Measurements from ENCODE around the gene ATXN2L. TPM values are rescaled to one million over a fixed set of nuclear protein-coding genes. Genes with fewer than 3 reads are reported as not detected.

The ATXN2L gene
- total and polyA plus RNA-seq, 2 of the 13 experiments (the other 11 are each of a cell fraction or from before 2014, with no cell fraction given): 40.8 to 55.1 TPM

DNA sequence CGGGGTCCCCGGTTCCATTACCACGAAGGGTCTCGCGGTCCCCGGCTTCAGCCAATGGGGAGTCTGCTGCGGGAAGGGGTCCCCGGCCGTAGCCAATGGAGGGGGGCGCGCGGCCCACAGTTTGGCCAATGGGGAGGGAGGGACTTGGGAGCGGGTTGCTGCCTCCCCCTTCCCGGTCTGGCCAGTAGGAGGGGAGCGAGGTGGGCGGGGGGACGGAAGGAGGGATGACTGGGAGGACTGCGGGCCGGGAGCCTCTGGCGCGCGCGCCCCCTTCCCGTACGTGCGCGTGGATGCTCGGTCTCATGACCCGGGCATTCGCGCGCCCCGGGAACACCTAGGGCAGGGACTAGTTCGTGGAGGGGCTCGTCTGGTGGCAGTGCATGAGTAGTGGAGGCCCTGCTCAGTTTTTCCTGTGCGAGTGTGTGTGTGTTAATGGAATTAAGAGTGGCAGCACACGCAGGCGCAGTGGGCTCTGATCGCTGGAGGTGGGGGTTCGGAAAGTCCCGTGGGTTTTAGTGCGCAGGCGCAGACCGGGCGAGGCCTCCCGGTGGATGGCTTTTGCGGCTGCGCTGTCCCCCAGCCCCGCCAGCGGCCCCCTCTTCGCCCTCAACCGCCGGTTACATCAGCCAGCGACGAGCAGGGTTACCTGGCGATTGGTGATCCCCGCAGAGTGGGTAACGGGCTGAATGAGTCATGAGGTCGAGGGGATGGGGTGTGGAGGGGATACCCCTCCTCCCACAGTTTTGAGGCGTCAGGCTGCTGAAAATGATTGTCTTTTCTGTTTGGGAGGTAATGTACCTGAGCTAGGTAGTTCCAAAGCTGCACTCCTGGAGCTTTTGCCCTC lies 1.3 kb downstream of the ATXN2L start (continued):
- TF ChIP-seq NFE2L1 (CRISPR knock-in tag; IDR thresholded peaks at IDR 0.05; ENCODE audit: borderline replicate concordance) (no peak), ZNF34 (CRISPR knock-in tag; IDR thresholded peaks at IDR 0.05; ENCODE audit: borderline replicate concordance) (no peak; the same call in 1 of the 2 replicates), ZNF569 (CRISPR knock-in tag; IDR thresholded peaks at IDR 0.05; ENCODE audit: borderline replicate concordance) (no peak), ZNF333 (CRISPR knock-in tag; IDR thresholded peaks at IDR 0.05; ENCODE audit: borderline replicate concordance) (no peak), FOXA3 (CRISPR knock-in tag; IDR thresholded peaks at IDR 0.05) (peak; percentile 58), SPEN (CRISPR knock-in tag; IDR thresholded peaks at IDR 0.05; ENCODE audit: low read depth) (no peak; the same call in 1 of the 2 replicates), ZNF530 (CRISPR knock-in tag; IDR thresholded peaks at IDR 0.05; ENCODE audit: low read depth) (no peak), MZF1 (CRISPR knock-in tag; IDR thresholded peaks at IDR 0.05; ENCODE audit: borderline replicate concordance) (no peak), NFYC (CRISPR knock-in tag; IDR thresholded peaks at IDR 0.05) (peak; percentile 93), ZFP37 (CRISPR knock-in tag; IDR thresholded peaks at IDR 0.05; ENCODE audit: borderline replicate concordance) (no peak), CBX1 (IDR thresholded peaks at IDR 0.05; ENCODE audit: low read depth) (peak; percentile 31), ZNF660 (CRISPR knock-in tag; IDR thresholded peaks at IDR 0.05; ENCODE audit: borderline replicate concordance, low read depth) (no peak), ZNF354B (CRISPR knock-in tag; IDR thresholded peaks at IDR 0.05) (peak; percentile 90; the same call in 1 of the 2 replicates), ZBTB21 (CRISPR knock-in tag; IDR thresholded peaks at IDR 0.05) (no peak), RARG (CRISPR knock-in tag; IDR thresholded peaks at IDR 0.05; ENCODE audit: low read depth) (no peak), CEBPB (IDR thresholded peaks at IDR 0.05; ENCODE audit: borderline replicate concordance, low read depth, low read length) (peak; percentile 20; the same call in 1 of the 2 replicates)
- TF ChIP-seq, protein P1, sequence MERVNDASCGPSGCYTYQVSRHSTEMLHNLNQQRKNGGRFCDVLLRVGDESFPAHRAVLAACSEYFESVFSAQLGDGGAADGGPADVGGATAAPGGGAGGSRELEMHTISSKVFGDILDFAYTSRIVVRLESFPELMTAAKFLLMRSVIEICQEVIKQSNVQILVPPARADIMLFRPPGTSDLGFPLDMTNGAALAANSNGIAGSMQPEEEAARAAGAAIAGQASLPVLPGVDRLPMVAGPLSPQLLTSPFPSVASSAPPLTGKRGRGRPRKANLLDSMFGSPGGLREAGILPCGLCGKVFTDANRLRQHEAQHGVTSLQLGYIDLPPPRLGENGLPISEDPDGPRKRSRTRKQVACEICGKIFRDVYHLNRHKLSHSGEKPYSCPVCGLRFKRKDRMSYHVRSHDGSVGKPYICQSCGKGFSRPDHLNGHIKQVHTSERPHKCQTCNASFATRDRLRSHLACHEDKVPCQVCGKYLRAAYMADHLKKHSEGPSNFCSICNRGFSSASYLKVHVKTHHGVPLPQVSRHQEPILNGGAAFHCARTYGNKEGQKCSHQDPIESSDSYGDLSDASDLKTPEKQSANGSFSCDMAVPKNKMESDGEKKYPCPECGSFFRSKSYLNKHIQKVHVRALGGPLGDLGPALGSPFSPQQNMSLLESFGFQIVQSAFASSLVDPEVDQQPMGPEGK (CRISPR knock-in tag; IDR thresholded peaks at IDR 0.05): peak; percentile 95
- TF ChIP-seq, protein P2, sequence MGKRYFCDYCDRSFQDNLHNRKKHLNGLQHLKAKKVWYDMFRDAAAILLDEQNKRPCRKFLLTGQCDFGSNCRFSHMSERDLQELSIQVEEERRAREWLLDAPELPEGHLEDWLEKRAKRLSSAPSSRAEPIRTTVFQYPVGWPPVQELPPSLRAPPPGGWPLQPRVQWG (CRISPR knock-in tag; IDR thresholded peaks at IDR 0.05; ENCODE audit: borderline replicate concordance, low read depth): no peak
- TF ChIP-seq, protein P3, sequence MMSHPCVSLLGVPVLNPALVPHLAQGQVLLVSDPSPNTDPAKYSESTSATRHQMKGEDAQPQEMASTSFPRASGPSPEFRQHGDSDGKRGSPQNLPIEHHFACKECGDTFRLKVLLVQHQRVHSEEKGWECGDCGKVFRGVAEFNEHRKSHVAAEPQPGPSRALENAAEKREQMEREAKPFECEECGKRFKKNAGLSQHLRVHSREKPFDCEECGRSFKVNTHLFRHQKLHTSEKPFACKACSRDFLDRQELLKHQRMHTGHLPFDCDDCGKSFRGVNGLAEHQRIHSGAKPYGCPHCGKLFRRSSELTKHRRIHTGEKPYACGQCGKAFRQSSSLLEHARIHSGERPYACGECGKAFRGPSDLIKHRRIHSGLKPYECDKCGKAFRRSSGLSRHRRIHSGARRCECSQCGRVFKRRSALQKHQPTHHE (CRISPR knock-in tag; IDR thresholded peaks at IDR 0.05; ENCODE audit: borderline replicate concordance): peak; percentile 67; the same call in 1 of the 2 replicates
- TF ChIP-seq, protein P4, sequence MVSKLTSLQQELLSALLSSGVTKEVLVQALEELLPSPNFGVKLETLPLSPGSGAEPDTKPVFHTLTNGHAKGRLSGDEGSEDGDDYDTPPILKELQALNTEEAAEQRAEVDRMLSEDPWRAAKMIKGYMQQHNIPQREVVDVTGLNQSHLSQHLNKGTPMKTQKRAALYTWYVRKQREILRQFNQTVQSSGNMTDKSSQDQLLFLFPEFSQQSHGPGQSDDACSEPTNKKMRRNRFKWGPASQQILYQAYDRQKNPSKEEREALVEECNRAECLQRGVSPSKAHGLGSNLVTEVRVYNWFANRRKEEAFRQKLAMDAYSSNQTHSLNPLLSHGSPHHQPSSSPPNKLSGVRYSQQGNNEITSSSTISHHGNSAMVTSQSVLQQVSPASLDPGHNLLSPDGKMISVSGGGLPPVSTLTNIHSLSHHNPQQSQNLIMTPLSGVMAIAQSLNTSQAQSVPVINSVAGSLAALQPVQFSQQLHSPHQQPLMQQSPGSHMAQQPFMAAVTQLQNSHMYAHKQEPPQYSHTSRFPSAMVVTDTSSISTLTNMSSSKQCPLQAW (CRISPR knock-in tag; IDR thresholded peaks at IDR 0.05): peak; percentile 65; the same call in 1 of the 2 replicates
- TF ChIP-seq, protein P5, sequence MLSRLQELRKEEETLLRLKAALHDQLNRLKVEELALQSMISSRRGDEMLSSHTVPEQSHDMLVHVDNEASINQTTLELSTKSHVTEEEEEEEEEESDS (CRISPR knock-in tag; IDR thresholded peaks at IDR 0.05; ENCODE audit: borderline replicate concordance): no peak
- TF ChIP-seq, protein P6, sequence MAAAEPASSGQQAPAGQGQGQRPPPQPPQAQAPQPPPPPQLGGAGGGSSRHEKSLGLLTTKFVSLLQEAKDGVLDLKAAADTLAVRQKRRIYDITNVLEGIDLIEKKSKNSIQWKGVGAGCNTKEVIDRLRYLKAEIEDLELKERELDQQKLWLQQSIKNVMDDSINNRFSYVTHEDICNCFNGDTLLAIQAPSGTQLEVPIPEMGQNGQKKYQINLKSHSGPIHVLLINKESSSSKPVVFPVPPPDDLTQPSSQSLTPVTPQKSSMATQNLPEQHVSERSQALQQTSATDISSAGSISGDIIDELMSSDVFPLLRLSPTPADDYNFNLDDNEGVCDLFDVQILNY (CRISPR knock-in tag; conservative IDR thresholded peaks at IDR 0.05): peak; percentile 74; the same call in 1 of the 2 replicates
